ENCODE measurements around the gene TAAR2. TPM values are rescaled to one million over a fixed set of nuclear protein-coding genes. Genes with fewer than 3 reads are reported as not detected.

The TAAR2 gene
- total and polyA plus RNA-seq, 2 of the 13 experiments (the other 11 are each of a cell fraction or from before 2014, with no cell fraction given): not detected

DNA sequence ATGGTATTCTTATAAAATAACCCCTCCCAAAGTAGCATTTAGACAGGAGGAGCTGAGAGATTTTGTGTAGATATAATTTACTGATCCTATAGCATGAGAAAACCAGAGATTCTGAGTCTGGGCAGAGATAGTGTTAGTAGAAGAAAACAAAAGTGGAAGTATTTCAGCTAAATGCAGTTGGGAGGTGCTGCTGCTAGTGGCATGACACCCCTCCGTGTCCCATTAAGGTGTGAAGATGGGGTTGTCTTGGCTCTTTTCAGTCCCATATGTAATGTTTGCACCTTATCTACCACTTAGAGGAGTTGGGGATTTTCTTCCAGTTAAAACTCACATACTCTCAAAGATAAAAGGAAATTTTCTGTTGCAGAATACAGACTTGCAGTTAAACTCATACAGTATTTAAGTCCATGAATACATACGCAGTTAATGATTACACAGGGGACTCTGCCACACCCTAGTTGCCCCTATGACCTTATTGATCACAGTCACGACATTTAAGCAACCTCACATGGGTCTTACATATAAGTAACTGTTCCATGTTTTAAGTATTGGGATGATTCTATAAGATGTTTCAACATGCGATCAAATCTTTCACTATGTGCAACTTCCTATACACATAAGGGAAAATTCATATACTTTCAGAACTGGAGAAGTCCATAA lies 11.5 kb downstream of the TAAR2 start (continued):
- TF ChIP-seq, protein P1, sequence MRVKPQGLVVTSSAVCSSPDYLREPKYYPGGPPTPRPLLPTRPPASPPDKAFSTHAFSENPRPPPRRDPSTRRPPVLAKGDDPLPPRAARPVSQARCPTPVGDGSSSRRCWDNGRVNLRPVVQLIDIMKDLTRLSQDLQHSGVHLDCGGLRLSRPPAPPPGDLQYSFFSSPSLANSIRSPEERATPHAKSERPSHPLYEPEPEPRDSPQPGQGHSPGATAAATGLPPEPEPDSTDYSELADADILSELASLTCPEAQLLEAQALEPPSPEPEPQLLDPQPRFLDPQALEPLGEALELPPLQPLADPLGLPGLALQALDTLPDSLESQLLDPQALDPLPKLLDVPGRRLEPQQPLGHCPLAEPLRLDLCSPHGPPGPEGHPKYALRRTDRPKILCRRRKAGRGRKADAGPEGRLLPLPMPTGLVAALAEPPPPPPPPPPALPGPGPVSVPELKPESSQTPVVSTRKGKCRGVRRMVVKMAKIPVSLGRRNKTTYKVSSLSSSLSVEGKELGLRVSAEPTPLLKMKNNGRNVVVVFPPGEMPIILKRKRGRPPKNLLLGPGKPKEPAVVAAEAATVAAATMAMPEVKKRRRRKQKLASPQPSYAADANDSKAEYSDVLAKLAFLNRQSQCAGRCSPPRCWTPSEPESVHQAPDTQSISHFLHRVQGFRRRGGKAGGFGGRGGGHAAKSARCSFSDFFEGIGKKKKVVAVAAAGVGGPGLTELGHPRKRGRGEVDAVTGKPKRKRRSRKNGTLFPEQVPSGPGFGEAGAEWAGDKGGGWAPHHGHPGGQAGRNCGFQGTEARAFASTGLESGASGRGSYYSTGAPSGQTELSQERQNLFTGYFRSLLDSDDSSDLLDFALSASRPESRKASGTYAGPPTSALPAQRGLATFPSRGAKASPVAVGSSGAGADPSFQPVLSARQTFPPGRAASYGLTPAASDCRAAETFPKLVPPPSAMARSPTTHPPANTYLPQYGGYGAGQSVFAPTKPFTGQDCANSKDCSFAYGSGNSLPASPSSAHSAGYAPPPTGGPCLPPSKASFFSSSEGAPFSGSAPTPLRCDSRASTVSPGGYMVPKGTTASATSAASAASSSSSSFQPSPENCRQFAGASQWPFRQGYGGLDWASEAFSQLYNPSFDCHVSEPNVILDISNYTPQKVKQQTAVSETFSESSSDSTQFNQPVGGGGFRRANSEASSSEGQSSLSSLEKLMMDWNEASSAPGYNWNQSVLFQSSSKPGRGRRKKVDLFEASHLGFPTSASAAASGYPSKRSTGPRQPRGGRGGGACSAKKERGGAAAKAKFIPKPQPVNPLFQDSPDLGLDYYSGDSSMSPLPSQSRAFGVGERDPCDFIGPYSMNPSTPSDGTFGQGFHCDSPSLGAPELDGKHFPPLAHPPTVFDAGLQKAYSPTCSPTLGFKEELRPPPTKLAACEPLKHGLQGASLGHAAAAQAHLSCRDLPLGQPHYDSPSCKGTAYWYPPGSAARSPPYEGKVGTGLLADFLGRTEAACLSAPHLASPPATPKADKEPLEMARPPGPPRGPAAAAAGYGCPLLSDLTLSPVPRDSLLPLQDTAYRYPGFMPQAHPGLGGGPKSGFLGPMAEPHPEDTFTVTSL (CRISPR knock-in tag; IDR thresholded peaks at IDR 0.05; ENCODE audit: borderline replicate concordance): no peak
- TF ChIP-seq SYNCRIP (IDR thresholded peaks at IDR 0.05; ENCODE audit: insufficient read depth, low read depth, low read length) (no peak), CBFB (CRISPR knock-in tag; IDR thresholded peaks at IDR 0.05) (no peak), ONECUT2 (CRISPR knock-in tag; IDR thresholded peaks at IDR 0.05) (peak; percentile 58; the same call in 1 of the 2 replicates), ZNF3 (CRISPR knock-in tag; IDR thresholded peaks at IDR 0.05) (no peak), ISL2 (CRISPR knock-in tag; IDR thresholded peaks at IDR 0.05) (no peak), ZNF75D (CRISPR knock-in tag; IDR thresholded peaks at IDR 0.05; ENCODE audit: borderline replicate concordance) (no peak)
- TF ChIP-seq, protein P2, sequence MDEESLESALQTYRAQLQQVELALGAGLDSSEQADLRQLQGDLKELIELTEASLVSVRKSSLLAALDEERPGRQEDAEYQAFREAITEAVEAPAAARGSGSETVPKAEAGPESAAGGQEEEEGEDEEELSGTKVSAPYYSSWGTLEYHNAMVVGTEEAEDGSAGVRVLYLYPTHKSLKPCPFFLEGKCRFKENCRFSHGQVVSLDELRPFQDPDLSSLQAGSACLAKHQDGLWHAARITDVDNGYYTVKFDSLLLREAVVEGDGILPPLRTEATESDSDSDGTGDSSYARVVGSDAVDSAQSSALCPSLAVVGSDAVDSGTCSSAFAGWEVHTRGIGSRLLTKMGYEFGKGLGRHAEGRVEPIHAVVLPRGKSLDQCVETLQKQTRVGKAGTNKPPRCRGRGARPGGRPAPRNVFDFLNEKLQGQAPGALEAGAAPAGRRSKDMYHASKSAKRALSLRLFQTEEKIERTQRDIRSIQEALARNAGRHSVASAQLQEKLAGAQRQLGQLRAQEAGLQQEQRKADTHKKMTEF (CRISPR knock-in tag; IDR thresholded peaks at IDR 0.05): no peak
- TF ChIP-seq, protein P3, sequence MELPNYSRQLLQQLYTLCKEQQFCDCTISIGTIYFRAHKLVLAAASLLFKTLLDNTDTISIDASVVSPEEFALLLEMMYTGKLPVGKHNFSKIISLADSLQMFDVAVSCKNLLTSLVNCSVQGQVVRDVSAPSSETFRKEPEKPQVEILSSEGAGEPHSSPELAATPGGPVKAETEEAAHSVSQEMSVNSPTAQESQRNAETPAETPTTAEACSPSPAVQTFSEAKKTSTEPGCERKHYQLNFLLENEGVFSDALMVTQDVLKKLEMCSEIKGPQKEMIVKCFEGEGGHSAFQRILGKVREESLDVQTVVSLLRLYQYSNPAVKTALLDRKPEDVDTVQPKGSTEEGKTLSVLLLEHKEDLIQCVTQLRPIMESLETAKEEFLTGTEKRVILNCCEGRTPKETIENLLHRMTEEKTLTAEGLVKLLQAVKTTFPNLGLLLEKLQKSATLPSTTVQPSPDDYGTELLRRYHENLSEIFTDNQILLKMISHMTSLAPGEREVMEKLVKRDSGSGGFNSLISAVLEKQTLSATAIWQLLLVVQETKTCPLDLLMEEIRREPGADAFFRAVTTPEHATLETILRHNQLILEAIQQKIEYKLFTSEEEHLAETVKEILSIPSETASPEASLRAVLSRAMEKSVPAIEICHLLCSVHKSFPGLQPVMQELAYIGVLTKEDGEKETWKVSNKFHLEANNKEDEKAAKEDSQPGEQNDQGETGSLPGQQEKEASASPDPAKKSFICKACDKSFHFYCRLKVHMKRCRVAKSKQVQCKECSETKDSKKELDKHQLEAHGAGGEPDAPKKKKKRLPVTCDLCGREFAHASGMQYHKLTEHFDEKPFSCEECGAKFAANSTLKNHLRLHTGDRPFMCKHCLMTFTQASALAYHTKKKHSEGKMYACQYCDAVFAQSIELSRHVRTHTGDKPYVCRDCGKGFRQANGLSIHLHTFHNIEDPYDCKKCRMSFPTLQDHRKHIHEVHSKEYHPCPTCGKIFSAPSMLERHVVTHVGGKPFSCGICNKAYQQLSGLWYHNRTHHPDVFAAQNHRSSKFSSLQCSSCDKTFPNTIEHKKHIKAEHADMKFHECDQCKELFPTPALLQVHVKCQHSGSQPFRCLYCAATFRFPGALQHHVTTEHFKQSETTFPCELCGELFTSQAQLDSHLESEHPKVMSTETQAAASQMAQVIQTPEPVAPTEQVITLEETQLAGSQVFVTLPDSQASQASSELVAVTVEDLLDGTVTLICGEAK (IDR thresholded peaks at IDR 0.05): no peak
- TF ChIP-seq, protein P3 (CRISPR knock-in tag; IDR thresholded peaks at IDR 0.05): no peak
